Measurements from ENCODE around the gene ATP8A2. TPM values are rescaled to one million over a fixed set of nuclear protein-coding genes. Genes with fewer than 3 reads are reported as not detected.

The ATP8A2 gene
- total RNA-seq, 1 experiment from 2014 or later: not detected

GRCh38 chr13:25980255-25980654, 608.5 kb downstream of the ATP8A2 start:
- no TSS peak for BruUV-seq (replicated peaks)
- H3K9me3 ChIP-seq (ENCODE audit: control insufficient read depth, insufficient read depth, low read depth, low read length): no peaks in the 10 kb centered on the region
- H3K36me3 ChIP-seq (ENCODE audit: control insufficient read depth, insufficient read depth, low read length): no peaks in the 10 kb centered on the region
- intact Hi-C loops (cut with micrococcal nuclease; ENCODE audit: unreplicated experiment): no loop called here
- TF ChIP-seq SIN3A (IDR thresholded peaks at IDR 0.05; ENCODE audit: borderline replicate concordance, insufficient read depth, low read depth, low read length): no peak
- H3K27ac ChIP-seq (ENCODE audit: low read length): no peak overlapping the region
- in situ Hi-C loops (cut with HindIII; ENCODE audit: low pct_unique_long_range_greater_than_20kb, low sequenced_read_pairs): no loop called here
- ATAC-seq (no peak), DNase-seq (ENCODE audit: low read depth, low spot score) (no peak)
- H3K4me1 ChIP-seq (ENCODE audit: control insufficient read depth, insufficient read depth, low read length): no peaks in the 10 kb centered on the region
- no peaks in the 10 kb centered on the region for H3K27me3 ChIP-seq (ENCODE audit: control insufficient read depth, insufficient read depth, low read length)
- H3K4me3 ChIP-seq (ENCODE audit: low read depth in 2 of 2, low read length in 2 of 2): no peak overlapping the region
- ChIA-PET POLR2A (no interaction called here), CTCF (no interaction called here)

DNA sequence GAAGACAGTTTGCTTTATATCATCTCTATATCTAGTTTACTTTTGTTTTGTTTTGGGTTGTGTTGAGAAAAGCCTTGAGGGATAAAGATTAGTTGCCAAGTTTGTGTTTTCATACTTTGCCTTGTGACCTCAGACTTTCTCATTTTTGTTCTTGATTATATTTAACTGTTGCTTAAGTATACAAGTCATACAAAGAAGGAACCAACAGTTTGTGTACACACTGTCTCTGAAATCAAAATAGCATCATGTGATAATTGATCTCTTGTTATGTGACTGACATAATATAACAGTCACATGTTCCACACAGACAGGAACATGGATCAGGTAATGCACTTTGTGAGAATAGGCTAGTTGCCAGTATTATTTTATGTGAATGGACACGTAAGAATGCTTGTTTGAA, 609.3 kb downstream of the ATP8A2 start:
- no TSS peak for BruUV-seq (replicated peaks)

More for the DNA sequence above, 609.3 kb downstream of the ATP8A2 start:
- TF ChIP-seq SIN3A (IDR thresholded peaks at IDR 0.05; ENCODE audit: borderline replicate concordance, insufficient read depth, low read depth, low read length): no peak
- TF ChIP-seq POLR2AphosphoS5 (IDR thresholded peaks at IDR 0.05; ENCODE audit: low read depth, low read length): no peak
- TF ChIP-seq CTCF (IDR thresholded peaks at IDR 0.05): no peak
- TF ChIP-seq, protein P1, sequence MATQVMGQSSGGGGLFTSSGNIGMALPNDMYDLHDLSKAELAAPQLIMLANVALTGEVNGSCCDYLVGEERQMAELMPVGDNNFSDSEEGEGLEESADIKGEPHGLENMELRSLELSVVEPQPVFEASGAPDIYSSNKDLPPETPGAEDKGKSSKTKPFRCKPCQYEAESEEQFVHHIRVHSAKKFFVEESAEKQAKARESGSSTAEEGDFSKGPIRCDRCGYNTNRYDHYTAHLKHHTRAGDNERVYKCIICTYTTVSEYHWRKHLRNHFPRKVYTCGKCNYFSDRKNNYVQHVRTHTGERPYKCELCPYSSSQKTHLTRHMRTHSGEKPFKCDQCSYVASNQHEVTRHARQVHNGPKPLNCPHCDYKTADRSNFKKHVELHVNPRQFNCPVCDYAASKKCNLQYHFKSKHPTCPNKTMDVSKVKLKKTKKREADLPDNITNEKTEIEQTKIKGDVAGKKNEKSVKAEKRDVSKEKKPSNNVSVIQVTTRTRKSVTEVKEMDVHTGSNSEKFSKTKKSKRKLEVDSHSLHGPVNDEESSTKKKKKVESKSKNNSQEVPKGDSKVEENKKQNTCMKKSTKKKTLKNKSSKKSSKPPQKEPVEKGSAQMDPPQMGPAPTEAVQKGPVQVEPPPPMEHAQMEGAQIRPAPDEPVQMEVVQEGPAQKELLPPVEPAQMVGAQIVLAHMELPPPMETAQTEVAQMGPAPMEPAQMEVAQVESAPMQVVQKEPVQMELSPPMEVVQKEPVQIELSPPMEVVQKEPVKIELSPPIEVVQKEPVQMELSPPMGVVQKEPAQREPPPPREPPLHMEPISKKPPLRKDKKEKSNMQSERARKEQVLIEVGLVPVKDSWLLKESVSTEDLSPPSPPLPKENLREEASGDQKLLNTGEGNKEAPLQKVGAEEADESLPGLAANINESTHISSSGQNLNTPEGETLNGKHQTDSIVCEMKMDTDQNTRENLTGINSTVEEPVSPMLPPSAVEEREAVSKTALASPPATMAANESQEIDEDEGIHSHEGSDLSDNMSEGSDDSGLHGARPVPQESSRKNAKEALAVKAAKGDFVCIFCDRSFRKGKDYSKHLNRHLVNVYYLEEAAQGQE (IDR thresholded peaks at IDR 0.05; ENCODE audit: insufficient read depth in 1 of 2, low read depth in 2 of 2, low read length in 1 of 2): no peak
- no peak for TF ChIP-seq TCF7L2 (IDR thresholded peaks at IDR 0.05; ENCODE audit: low read depth, low read length)
- ATAC-seq: no peak
- ChIA-PET POLR2A (no interaction called here), CTCF (no interaction called here)
- no peaks in the 10 kb centered on the region for H3K36me3 ChIP-seq (ENCODE audit: control insufficient read depth, insufficient read depth, low read length)
- intact Hi-C loops (cut with micrococcal nuclease; ENCODE audit: unreplicated experiment): no loop called here
- no peaks in the 10 kb centered on the region for H3K27me3 ChIP-seq (ENCODE audit: control insufficient read depth, insufficient read depth, low read length)
- no peak overlapping the region for H3K4me3 ChIP-seq (ENCODE audit: low read depth in 2 of 2, low read length in 2 of 2)
- no peaks in the 10 kb centered on the region for H3K4me1 ChIP-seq (ENCODE audit: control insufficient read depth, insufficient read depth, low read length)
- no peak overlapping the region for H3K27ac ChIP-seq (ENCODE audit: low read length)
- no peaks in the 10 kb centered on the region for H3K9me3 ChIP-seq (ENCODE audit: control insufficient read depth, insufficient read depth, low read depth, low read length)
- in situ Hi-C loops (cut with HindIII; ENCODE audit: low pct_unique_long_range_greater_than_20kb, low sequenced_read_pairs): no loop called here
- DNase-seq (ENCODE audit: low read depth, low spot score): no peak

Measured in Panc1 (cell line).